Measurements from ENCODE around the gene NAPB. TPM values are rescaled to one million over a fixed set of nuclear protein-coding genes. Genes with fewer than 3 reads are reported as not detected.

The NAPB gene
- total and polyA plus RNA-seq, 10 of the 15 experiments (the other 5 are each of a cell fraction or from before 2014, with no cell fraction given): 2.1 to 15.9 (median 7.2) TPM

DNA sequence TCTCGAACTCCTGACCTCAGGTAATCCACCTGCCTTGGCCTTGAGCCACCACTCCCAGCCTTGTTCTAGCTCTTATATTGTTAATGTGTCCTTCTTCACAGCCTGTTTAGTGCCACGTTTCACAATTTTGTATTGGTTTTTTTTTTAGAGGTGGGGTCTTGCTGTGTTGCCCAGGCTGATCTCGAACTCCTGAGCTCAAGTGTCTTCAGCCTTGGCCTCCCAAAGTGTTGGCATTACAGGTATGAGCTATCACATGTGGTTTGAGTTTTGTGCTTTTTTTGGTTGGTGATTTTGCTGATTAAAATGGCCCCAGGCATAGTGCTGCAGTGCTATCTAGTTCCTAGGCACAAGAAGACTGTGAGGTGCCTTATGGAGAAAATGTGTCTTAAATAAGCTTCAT, 12.3 kb upstream of the NAPB start (continued):
- TF ChIP-seq, protein P1, sequence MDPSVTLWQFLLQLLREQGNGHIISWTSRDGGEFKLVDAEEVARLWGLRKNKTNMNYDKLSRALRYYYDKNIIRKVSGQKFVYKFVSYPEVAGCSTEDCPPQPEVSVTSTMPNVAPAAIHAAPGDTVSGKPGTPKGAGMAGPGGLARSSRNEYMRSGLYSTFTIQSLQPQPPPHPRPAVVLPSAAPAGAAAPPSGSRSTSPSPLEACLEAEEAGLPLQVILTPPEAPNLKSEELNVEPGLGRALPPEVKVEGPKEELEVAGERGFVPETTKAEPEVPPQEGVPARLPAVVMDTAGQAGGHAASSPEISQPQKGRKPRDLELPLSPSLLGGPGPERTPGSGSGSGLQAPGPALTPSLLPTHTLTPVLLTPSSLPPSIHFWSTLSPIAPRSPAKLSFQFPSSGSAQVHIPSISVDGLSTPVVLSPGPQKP (IDR thresholded peaks at IDR 0.05; ENCODE audit: low read depth, low read length): no peak
- TF ChIP-seq NR2C2 (IDR thresholded peaks at IDR 0.05; ENCODE audit: borderline replicate concordance, control insufficient read depth, insufficient read length, low read depth) (no peak), CBX3 (IDR thresholded peaks at IDR 0.05; ENCODE audit: borderline replicate concordance, low read depth) (no peak), POLR2AphosphoS2 (IDR thresholded peaks at IDR 0.05; ENCODE audit: low read depth, low read length) (no peak), SUZ12 (IDR thresholded peaks at IDR 0.05; ENCODE audit: unreplicated experiment) (no peak), BMI1 (IDR thresholded peaks at IDR 0.05; ENCODE audit: borderline replicate concordance) (no peak), SIX5 (IDR thresholded peaks at IDR 0.05; ENCODE audit: low read depth, low read length, severe bottlenecking) (no peak), HCFC1 (IDR thresholded peaks at IDR 0.05; ENCODE audit: low read length) (no peak), CEBPB (IDR thresholded peaks at IDR 0.05; ENCODE audit: borderline replicate concordance in 1 of 2, low read depth in 2 of 2, low read length in 2 of 2) (no peak), POLR2AphosphoS5 (IDR thresholded peaks at IDR 0.05; ENCODE audit: low read length) (no peak)

DNA sequence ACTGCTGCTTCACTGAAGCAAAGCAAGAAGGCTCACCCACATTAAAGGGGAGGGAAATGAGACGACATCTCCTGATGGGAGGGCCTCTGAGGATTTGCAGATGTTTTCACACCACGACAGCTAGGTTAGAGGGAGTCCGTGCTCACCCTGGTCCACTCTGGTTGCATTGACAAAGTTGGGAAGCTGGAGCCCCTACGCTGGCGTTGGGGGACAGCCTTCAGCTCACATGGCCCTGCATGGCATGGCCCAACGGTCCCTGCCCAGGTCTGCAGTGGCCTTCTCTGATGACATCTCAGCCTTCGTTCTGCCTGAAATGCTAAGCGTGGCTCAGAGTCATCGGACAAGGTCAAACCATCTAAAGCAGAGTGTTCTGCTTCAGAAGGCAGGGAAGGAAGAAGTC, 3.8 kb upstream of the NAPB start:
- in situ Hi-C loops (cut with MboI) (no loop called here), intact Hi-C loops (cut with micrococcal nuclease; ENCODE audit: unreplicated experiment) (no loop called here)
- no peak overlapping the region for H2AFZ ChIP-seq (ENCODE audit: control insufficient read depth, low read depth, low read length)
- 50% methylated on average over 8 of the region's 9 CpGs for WGBS (ENCODE audit: insufficient coverage, insufficient replicate concordance, low lambda C conversion rate, missing lambda C conversion rate)
- no peaks in the 10 kb centered on the region for H3K27me3 ChIP-seq (replicated peaks in 1 of 2; ENCODE audit: control insufficient read depth in 2 of 2, insufficient read depth in 2 of 2, low read length in 1 of 2)
- no peaks in the 10 kb centered on the region for H3K36me3 ChIP-seq (ENCODE audit: control insufficient read depth in 2 of 2, insufficient read depth in 2 of 2, low read length in 1 of 2)
- no peak overlapping the region for H3K27ac ChIP-seq (ENCODE audit: control insufficient read depth, insufficient read depth)
- ChIA-PET SMC1A (ENCODE audit: uncharacterized antibody, unreplicated experiment) (no interaction called here), POLR2A (no interaction called here), RAD21 (ENCODE audit: unreplicated experiment) (no interaction called here), CTCF (no interaction called here)
- TF ChIP-seq SP1 (IDR thresholded peaks at IDR 0.05; ENCODE audit: low read depth, low read length) (no peak), ESRRA (IDR thresholded peaks at IDR 0.05; ENCODE audit: low read length) (no peak), POLR2A (IDR thresholded peaks at IDR 0.05; ENCODE audit: low read depth, low read length) (no peak)
- TF ChIP-seq, protein P2, sequence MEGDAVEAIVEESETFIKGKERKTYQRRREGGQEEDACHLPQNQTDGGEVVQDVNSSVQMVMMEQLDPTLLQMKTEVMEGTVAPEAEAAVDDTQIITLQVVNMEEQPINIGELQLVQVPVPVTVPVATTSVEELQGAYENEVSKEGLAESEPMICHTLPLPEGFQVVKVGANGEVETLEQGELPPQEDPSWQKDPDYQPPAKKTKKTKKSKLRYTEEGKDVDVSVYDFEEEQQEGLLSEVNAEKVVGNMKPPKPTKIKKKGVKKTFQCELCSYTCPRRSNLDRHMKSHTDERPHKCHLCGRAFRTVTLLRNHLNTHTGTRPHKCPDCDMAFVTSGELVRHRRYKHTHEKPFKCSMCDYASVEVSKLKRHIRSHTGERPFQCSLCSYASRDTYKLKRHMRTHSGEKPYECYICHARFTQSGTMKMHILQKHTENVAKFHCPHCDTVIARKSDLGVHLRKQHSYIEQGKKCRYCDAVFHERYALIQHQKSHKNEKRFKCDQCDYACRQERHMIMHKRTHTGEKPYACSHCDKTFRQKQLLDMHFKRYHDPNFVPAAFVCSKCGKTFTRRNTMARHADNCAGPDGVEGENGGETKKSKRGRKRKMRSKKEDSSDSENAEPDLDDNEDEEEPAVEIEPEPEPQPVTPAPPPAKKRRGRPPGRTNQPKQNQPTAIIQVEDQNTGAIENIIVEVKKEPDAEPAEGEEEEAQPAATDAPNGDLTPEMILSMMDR (IDR thresholded peaks at IDR 0.05 in 2 of 3, conservative IDR thresholded peaks at IDR 0.05 in 1 of 3; ENCODE audit: control insufficient read depth in 2 of 3, extremely low read depth in 1 of 3, insufficient read depth in 1 of 3, low read depth in 3 of 3, low read length in 3 of 3): no peak
- no peaks in the 10 kb centered on the region for H4K20me1 ChIP-seq (ENCODE audit: control insufficient read depth, insufficient read depth)
- no peaks in the 10 kb centered on the region; the same call in 1 of the 2 replicates for H3K4me1 ChIP-seq (ENCODE audit: control insufficient read depth, insufficient read depth, low read length)
- H3K9ac ChIP-seq (ENCODE audit: control insufficient read depth, insufficient read depth, low read length): no peak overlapping the region
- H3K9me3 ChIP-seq (replicated peaks; ENCODE audit: control insufficient read depth, insufficient read depth, low read length): no peaks in the 10 kb centered on the region
- peaks cover 12% of the 10 kb centered on the region for H3K79me2 ChIP-seq (ENCODE audit: control insufficient read depth, insufficient read depth, low read length)
- H3K4me2 ChIP-seq (ENCODE audit: control insufficient read depth, insufficient read depth): no peak overlapping the region
- BruUV-seq (replicated peaks): no TSS peak
- FAIRE-seq: no peak
- no peak for DNase-seq (ENCODE audit: low read depth, low spot score)
- no peak for ATAC-seq
- H3K4me3 ChIP-seq: no peak overlapping the region

Data from GM12878 (cell line).